GM21360 (cell line): Measurements from ENCODE around the gene KLHL22.
"Not testable (repeated sequence)": the region's sequence is repeated elsewhere in the genome, so short reads cannot be mapped to it uniquely, and the experiment has no call there.

Experiments
- ATAC-seq: cut with Tn5 transposase; IDR thresholded peaks from one replicate; pipeline ENCODE4 v1.9.1; 2021; ENCODE audit warnings: mild to moderate bottlenecking, moderate library complexity; ENCODE audit not compliant: unreplicated experiment

KLHL22 gene

GRCh38 chr22:20404881-20405280 is 90.7 kb downstream of the KLHL22 start:
- no peak for ATAC-seq

GRCh38 chr22:20403779-20404140 is 91.8 kb downstream of the KLHL22 start:
- ATAC-seq: no peak

- ATAC-seq: no peak
Observed at GRCh38 chr22:20402960-20403778, 92.4 kb downstream of the KLHL22 start.

GRCh38 chr22:20401376-20402014 is 94.1 kb downstream of the KLHL22 start:
- no peak for ATAC-seq

GRCh38 chr22:20400606-20401375 is 94.8 kb downstream of the KLHL22 start:
- ATAC-seq: no peak

GRCh38 chr22:20399866-20400605 is 95.6 kb downstream of the KLHL22 start:
- ATAC-seq: no peak

- no peak for ATAC-seq
Observed at GRCh38 chr22:20398420-20398819, 97.2 kb downstream of the KLHL22 start.

- no peak for ATAC-seq
Observed at GRCh38 chr22:20397498-20397897, 98.1 kb downstream of the KLHL22 start.

GRCh38 chr22:20396639-20397038 is 99.0 kb downstream of the KLHL22 start:
- ATAC-seq: no peak

- ATAC-seq: no peak
Observed at GRCh38 chr22:20395907-20396287, 99.7 kb downstream of the KLHL22 start.

- no peak for ATAC-seq
Observed at GRCh38 chr22:20395181-20395906, 100.3 kb downstream of the KLHL22 start.

- ATAC-seq: no peak
Observed at GRCh38 chr22:20393705-20394476, 101.7 kb downstream of the KLHL22 start, which contains the start of gene ZNF74. ZNF74 (plus strand) TSS chr22:20394151; CDS start chr22:20394629, 478 bp downstream.

GRCh38 chr22:20392983-20393704 is 102.5 kb downstream of the KLHL22 start:
- no peak for ATAC-seq

- ATAC-seq: not testable (repeated sequence)
Observed at GRCh38 chr22:20392365-20392881, 103.2 kb downstream of the KLHL22 start.
